ENCODE results near the gene KIZ. TPM values are rescaled to one million over a fixed set of nuclear protein-coding genes. Genes with fewer than 3 reads are reported as not detected.

KIZ gene
- total RNA-seq, 1 donor from 2014 or later, result 25.0 TPM

DNA sequence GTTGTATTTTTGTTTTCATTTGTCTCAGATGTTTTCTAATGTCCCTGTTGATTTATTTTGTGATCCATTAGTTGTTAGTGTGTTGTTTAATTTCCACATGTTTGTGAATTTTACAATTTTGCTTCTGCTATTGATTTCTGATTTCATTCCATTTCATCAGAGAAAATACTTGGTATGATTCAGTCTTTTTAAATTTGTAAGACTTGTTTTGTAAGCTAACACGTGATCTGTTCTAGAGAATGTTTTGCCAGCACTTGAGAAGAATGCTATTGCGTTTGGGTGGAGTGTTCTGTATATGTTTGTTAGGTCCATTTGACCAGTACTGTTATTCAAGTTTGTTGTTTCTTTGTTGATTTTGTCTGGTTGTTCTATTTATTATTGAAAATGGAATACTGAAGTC is 53.9 kb downstream of the KIZ start:
- DNase-seq (ENCODE audit: extremely low spot score in 2 of 2), result no peak
- Histone ChIP-seq H3K27ac (peak overlapping the region; percentile 87), H3K4me3 (no peak overlapping the region), H3K9me3 (no peaks in the 10 kb centered on the region), H3K4me1 (peaks cover 46% of the 10 kb centered on the region), H3K27me3 (no peaks in the 10 kb centered on the region), H3K36me3 (no peaks in the 10 kb centered on the region)
- no peak for TF ChIP-seq CTCF (IDR thresholded peaks at IDR 0.05)
- TF ChIP-seq POLR2AphosphoS5 (IDR thresholded peaks at IDR 0.05; ENCODE audit: insufficient read depth in 1 of 2, low read depth in 1 of 2), result peak in 1 of 2 donors; percentile 84
- intact Hi-C loops (cut with DNase I), result no loop called here

DNA sequence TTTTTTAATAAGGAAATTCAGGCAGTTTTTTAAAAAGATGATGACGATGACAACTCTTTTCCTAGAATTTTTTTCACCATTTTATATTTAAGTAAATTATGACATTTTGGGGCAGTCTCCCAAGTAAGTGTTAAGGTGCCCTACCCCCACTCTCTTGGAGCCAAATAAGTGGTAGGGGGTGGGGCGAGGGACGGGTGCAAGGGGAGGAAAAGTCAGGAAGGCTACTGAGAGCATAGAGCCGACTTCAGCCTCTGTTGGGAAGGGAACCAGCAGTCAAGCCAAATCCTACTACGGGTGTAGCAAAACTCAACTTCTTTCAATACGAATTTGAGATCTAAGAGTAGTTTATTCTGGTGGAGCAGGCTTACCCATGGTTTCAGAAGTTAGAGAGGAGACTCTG is 54.4 kb downstream of the KIZ start:
- H3K9me3 ChIP-seq, result no peaks in the 10 kb centered on the region
- no peak overlapping the region for H3K4me3 ChIP-seq
- no peaks in the 10 kb centered on the region for H3K27me3 ChIP-seq
- H3K27ac ChIP-seq, result peak overlapping the region; percentile 87
- no peak for TF ChIP-seq POLR2A (IDR thresholded peaks at IDR 0.05)
- no peak for TF ChIP-seq CTCF (IDR thresholded peaks at IDR 0.05)
- no peak for TF ChIP-seq POLR2AphosphoS5 (IDR thresholded peaks at IDR 0.05; ENCODE audit: insufficient read depth in 1 of 2, low read depth in 1 of 2)
- H3K4me1 ChIP-seq, result peaks cover 48% of the 10 kb centered on the region
- intact Hi-C loops (cut with DNase I), result no loop called here
- DNase-seq (ENCODE audit: extremely low spot score in 2 of 2), result no peak
- H3K36me3 ChIP-seq, result no peaks in the 10 kb centered on the region

DNA sequence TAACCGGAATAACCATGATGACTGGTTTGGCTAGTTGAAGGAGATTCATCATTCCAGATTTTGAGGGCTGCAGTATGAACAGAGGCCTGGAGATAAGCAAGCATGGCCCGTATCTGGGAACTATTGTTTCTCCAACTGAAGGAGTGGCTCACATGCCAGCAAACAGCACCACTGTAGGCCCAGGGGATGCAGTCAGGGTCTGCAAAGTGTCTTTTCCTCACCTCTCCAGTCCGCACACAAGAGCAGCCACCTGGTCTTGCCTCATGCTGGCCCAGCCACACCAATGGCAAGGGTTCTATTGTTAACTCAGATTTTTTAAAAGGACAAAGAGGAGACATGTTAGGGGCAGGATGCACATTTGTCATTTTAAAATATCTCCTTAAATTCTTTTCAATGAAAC is 55.1 kb downstream of the KIZ start:
- intact Hi-C loops (cut with DNase I), result no loop called here
- DNase-seq (ENCODE audit: extremely low spot score in 2 of 2), result no peak
- Histone ChIP-seq H3K27me3 (no peaks in the 10 kb centered on the region), H3K9me3 (no peaks in the 10 kb centered on the region), H3K4me1 (peaks cover 48% of the 10 kb centered on the region), H3K27ac (peak overlapping the region; percentile 87), H3K4me3 (no peak overlapping the region), H3K36me3 (no peaks in the 10 kb centered on the region)
- TF ChIP-seq POLR2AphosphoS5 (IDR thresholded peaks at IDR 0.05; ENCODE audit: insufficient read depth in 1 of 2, low read depth in 1 of 2) (no peak), CTCF (IDR thresholded peaks at IDR 0.05) (no peak), POLR2A (IDR thresholded peaks at IDR 0.05) (no peak)

DNA sequence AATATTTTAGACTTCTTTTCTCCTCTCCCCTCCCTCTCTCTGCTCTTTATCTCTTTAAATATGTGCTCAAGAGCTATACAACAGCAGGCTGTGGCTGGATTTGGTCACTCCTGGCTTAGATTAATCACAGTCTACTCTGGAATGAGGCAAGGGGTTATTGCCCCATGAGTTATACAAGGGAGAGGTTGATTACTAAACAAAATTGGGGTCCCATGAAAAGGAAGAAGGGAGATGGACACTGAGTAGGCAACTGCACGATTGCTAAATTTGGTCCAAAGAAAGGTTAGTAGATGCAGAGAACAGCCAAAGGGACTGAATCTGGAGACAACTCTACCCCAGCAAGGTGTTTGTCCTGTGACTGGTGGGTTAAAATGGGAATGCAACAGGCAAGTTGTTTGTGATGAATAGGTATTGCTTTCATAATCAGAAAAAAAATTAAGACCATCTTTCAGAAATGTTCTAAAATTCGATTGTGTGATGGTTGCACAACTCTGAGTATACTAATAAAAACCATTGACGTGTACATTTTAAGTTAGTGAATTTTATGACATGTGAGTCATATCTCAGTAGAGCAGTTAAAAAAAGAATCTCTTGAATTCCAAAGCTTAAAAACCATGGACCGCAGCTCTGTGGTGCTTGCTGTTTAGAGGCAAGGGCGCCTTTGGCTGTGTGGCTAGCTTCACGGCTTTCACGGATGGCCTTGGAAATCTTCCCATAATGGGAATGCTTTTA is 57.1 kb downstream of the KIZ start:
- intact Hi-C loops (cut with DNase I), result no loop called here
- no peaks in the 10 kb centered on the region for H3K36me3 ChIP-seq
- peaks cover 48% of the 10 kb centered on the region for H3K4me1 ChIP-seq
- H3K27ac ChIP-seq, result peak overlapping the region; percentile 87
- no peaks in the 10 kb centered on the region for H3K9me3 ChIP-seq
- peak in 1 of 2 donors; percentile 92 for DNase-seq (ENCODE audit: extremely low spot score in 2 of 2)
- TF ChIP-seq CTCF (IDR thresholded peaks at IDR 0.05) (no peak), POLR2AphosphoS5 (IDR thresholded peaks at IDR 0.05; ENCODE audit: insufficient read depth in 1 of 2, low read depth in 1 of 2) (peak; percentile 25 to 90)
- no peak overlapping the region for H3K4me3 ChIP-seq
- no peaks in the 10 kb centered on the region for H3K27me3 ChIP-seq

- TF ChIP-seq POLR2A (IDR thresholded peaks at IDR 0.05) (no peak), CTCF (IDR thresholded peaks at IDR 0.05) (no peak), POLR2AphosphoS5 (IDR thresholded peaks at IDR 0.05; ENCODE audit: insufficient read depth in 1 of 2, low read depth in 1 of 2) (no peak)
- intact Hi-C loops (cut with DNase I), result no loop called here
- H3K4me1 ChIP-seq, result peaks cover 48% of the 10 kb centered on the region
- no peaks in the 10 kb centered on the region for H3K36me3 ChIP-seq
- no peaks in the 10 kb centered on the region for H3K27me3 ChIP-seq
- H3K9me3 ChIP-seq, result no peaks in the 10 kb centered on the region
- no peak for DNase-seq (ENCODE audit: extremely low spot score in 2 of 2)
- H3K27ac ChIP-seq, result peak overlapping the region; percentile 87
- H3K4me3 ChIP-seq, result no peak overlapping the region
These were observed 57.8 kb downstream of the KIZ start for GRCh38 chr20:21183722-21184121.
